NCI-H2107 treated with DMSO at 0.1 percent for 48 hours (cell line): ENCODE measurements around the gene SMIM24.
A peak's percentile ranks its signal among the peaks of the same experiment; 100 is the strongest.
"Not testable (repeated sequence)": the region's sequence is repeated elsewhere in the genome, so short reads cannot be mapped to it uniquely, and the experiment has no call there.

Source experiments
- DNase-seq: peaks from one replicate; lab custom pipeline; 2025; ENCODE audit not compliant: unreplicated experiment; lab: John Stamatoyannopoulos, UW

Gene SMIM24

GRCh38 chr19:3515891-3516422 is 35.6 kb upstream of the SMIM24 start:
- no peak for DNase-seq

GRCh38 chr19:3514930-3515329 is 34.6 kb upstream of the SMIM24 start:
- DNase-seq, result no peak

GRCh38 chr19:3513229-3514140 is 33.2 kb upstream of the SMIM24 start:
- no peak for DNase-seq

GRCh38 chr19:3512562-3513228 is 32.4 kb upstream of the SMIM24 start:
- no peak for DNase-seq

GRCh38 chr19:3511506-3512251 is 31.4 kb upstream of the SMIM24 start:
- no peak for DNase-seq

- no peak for DNase-seq
Observed at GRCh38 chr19:3510727-3511126, 30.4 kb upstream of the SMIM24 start.

GRCh38 chr19:3509566-3509989 is 29.3 kb upstream of the SMIM24 start:
- DNase-seq, result no peak

- DNase-seq, result no peak
Observed at GRCh38 chr19:3508771-3509535, 28.6 kb upstream of the SMIM24 start.

- not testable (repeated sequence) for DNase-seq
Observed at GRCh38 chr19:3508121-3508661, 27.9 kb upstream of the SMIM24 start.

GRCh38 chr19:3507371-3508120 is 27.2 kb upstream of the SMIM24 start:
- DNase-seq, result no peak

GRCh38 chr19:3506384-3507340 is 26.3 kb upstream of the SMIM24 start:
- no peak for DNase-seq

GRCh38 chr19:3505598-3506383 is 25.5 kb upstream of the SMIM24 start, which contains the start of gene FZR1:
FZR1 (plus strand) TSS chr19:3506311; CDS start chr19:3522990, 16,679 bp downstream.
- peak; percentile 94 for DNase-seq

GRCh38 chr19:3504735-3505134 is 24.4 kb upstream of the SMIM24 start:
- DNase-seq, result no peak

GRCh38 chr19:3503036-3503572 is 22.8 kb upstream of the SMIM24 start:
- DNase-seq, result no peak

GRCh38 chr19:3501780-3502179 is 21.5 kb upstream of the SMIM24 start:
- DNase-seq, result no peak

GRCh38 chr19:3500429-3501101 is 20.2 kb upstream of the SMIM24 start, which contains the start of gene DOHH:
DOHH (minus strand) TSS chr19:3500674; CDS start chr19:3496814, 3,860 bp downstream.
- DNase-seq, result peak; percentile 92
